ENCODE data around the gene PGLYRP1.

Gene PGLYRP1

GRCh38 chr19:46000491-46001246 lies 22.2 kb downstream of the PGLYRP1 start:
- no peak for DNase-seq (ENCODE audit: low spot score)

- no peak for DNase-seq (ENCODE audit: low spot score)
Observed at GRCh38 chr19:45999653-46000121, 23.2 kb downstream of the PGLYRP1 start.

- no peak for DNase-seq (ENCODE audit: low spot score)
Observed at GRCh38 chr19:45998834-45999233, 24.0 kb downstream of the PGLYRP1 start.

GRCh38 chr19:45996933-45997332 lies 25.9 kb downstream of the PGLYRP1 start:
- no peak for DNase-seq (ENCODE audit: low spot score)

- peak; percentile 79 for DNase-seq (ENCODE audit: low spot score)
Observed at GRCh38 chr19:45995715-45996385, 27.0 kb downstream of the PGLYRP1 start.

GRCh38 chr19:45994998-45995714 lies 27.7 kb downstream of the PGLYRP1 start, which contains the start of gene CCDC61:
Gene CCDC61, plus strand, starts transcription at chr19:45995467. Its CDS starts 7,552 bp downstream, at chr19:46003019.
- peak; percentile 99 for DNase-seq (ENCODE audit: low spot score)

- peak; percentile 78 for DNase-seq (ENCODE audit: low spot score)
Observed at GRCh38 chr19:45994456-45994997, 28.3 kb downstream of the PGLYRP1 start.

GRCh38 chr19:45990113-45990728 lies 32.6 kb downstream of the PGLYRP1 start:
- no peak for DNase-seq (ENCODE audit: low spot score)

- no peak for DNase-seq (ENCODE audit: low spot score)
Observed at GRCh38 chr19:45985321-45985720, 37.5 kb downstream of the PGLYRP1 start.

- DNase-seq (ENCODE audit: low spot score), result no peak
Observed at GRCh38 chr19:45981350-45981749, 41.5 kb downstream of the PGLYRP1 start.

- no peak for DNase-seq (ENCODE audit: low spot score)
Observed at GRCh38 chr19:45978156-45978555, 44.7 kb downstream of the PGLYRP1 start.

GRCh38 chr19:45976178-45976577 lies 46.7 kb downstream of the PGLYRP1 start:
- no peak for DNase-seq (ENCODE audit: low spot score)

GRCh38 chr19:45975306-45976070 lies 47.4 kb downstream of the PGLYRP1 start:
- no peak for DNase-seq (ENCODE audit: low spot score)

- no peak for DNase-seq (ENCODE audit: low spot score)
Observed at GRCh38 chr19:45973553-45974338, 49.1 kb downstream of the PGLYRP1 start, which contains the start of gene NOVA2. Gene NOVA2, minus strand, starts transcription at chr19:45973865. Its CDS starts 514 bp downstream, at chr19:45973351.

- no peak for DNase-seq (ENCODE audit: low spot score)
Observed at GRCh38 chr19:45972947-45973540, 49.8 kb downstream of the PGLYRP1 start.

GRCh38 chr19:45972081-45972946 lies 50.5 kb downstream of the PGLYRP1 start:
- DNase-seq (ENCODE audit: low spot score), result no peak

GRCh38 chr19:45971260-45971902 lies 51.5 kb downstream of the PGLYRP1 start:
- no peak for DNase-seq (ENCODE audit: low spot score)

- DNase-seq (ENCODE audit: low spot score), result no peak
Observed at GRCh38 chr19:45969676-45970075, 53.2 kb downstream of the PGLYRP1 start.
